Measurements from ENCODE around the gene MOCS3. TPM values are rescaled to one million over a fixed set of nuclear protein-coding genes. Genes with fewer than 3 reads are reported as not detected.

The MOCS3 gene
- total RNA-seq, 1 donor from 2014 or later, result 5.6 TPM

DNA sequence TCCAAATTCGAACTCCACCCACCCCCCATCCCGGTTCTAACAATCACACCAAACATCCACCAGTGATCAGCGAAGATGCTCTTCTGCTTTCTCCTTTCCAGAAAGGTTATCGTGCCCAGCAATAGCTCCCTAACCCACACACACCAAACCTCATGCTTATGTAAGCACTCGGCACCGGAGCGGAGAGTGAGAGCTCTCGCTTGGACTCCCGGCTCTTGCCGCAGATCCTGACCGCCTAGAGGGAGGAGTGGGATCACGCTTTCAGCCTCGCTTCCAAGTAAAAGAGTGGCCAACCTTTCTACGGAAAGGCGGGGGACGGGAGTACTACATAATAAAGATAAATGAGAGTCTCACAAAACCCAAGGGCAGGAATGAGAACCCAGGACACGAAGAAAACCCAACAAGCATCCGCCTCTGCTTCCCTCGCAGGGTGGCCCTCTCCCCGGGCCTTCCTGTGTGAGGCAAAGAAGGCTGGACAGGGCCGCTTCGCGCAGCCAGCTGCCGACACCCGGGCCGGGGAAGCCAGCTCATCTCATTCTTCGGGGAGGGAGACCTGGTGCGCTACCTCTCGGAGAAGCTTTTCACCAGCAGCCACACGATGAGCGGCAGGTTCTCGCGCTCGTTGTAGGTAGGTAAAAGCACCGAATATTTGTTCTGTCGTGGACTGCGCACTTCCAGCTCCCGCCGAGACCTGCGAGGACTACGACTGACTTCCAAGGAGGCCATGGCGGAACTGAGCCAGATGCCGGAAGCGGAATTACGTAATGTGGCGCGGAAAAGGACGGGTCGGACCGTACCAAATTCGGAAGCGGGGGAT is 612 bp upstream of the MOCS3 start, which contains the start of gene DPM1:
DPM1 (minus strand) TSS at position 735 of the 817 bp plus-strand sequence; CDS start at position 726, 9 bp downstream.
- Mint-ChIP-seq H3K36me3 (peaks cover 11% of the 10 kb centered on the region), H3K27ac (peak within 1 kb of the TSS; percentile 100), H3K4me1 (peaks cover 32% of the 10 kb centered on the region), H3K9me3 (no peaks in the 10 kb centered on the region), H3K4me3 (peak within 1 kb of the TSS; percentile 100), H3K27me3 (ENCODE audit: insufficient read depth, low read depth) (peaks cover 4% of the 10 kb centered on the region)
- Histone ChIP-seq H3K4me1 (peaks cover 13% of the 10 kb centered on the region), H4K20me1 (ENCODE audit: low read depth) (peaks cover 67% of the 10 kb centered on the region), H3F3A (ENCODE audit: low read depth) (peaks cover 5% of the 10 kb centered on the region), H3K36me3 (peaks cover 4% of the 10 kb centered on the region), H3K9me3 (ENCODE audit: low read depth) (no peaks in the 10 kb centered on the region), H3K4me2 (peak within 1 kb of the TSS; percentile 92), H3K9ac (peak within 1 kb of the TSS; percentile 98), H3K27me3 (no peaks in the 10 kb centered on the region), H2AFZ (replicated peaks) (peak within 1 kb of the TSS; percentile 98), H3K27ac (peak within 1 kb of the TSS; percentile 96), H3K79me2 (ENCODE audit: low read depth) (peaks cover 87% of the 10 kb centered on the region), H3K4me3 (peak within 1 kb of the TSS; percentile 94)
- peak; percentile 94 for DNase-seq (ENCODE audit: low spot score)
- TF ChIP-seq EZH2 (IDR thresholded peaks at IDR 0.05) (no peak), EZH2phosphoT487 (IDR thresholded peaks at IDR 0.05) (no peak)
- TF ChIP-seq, protein P1, sequence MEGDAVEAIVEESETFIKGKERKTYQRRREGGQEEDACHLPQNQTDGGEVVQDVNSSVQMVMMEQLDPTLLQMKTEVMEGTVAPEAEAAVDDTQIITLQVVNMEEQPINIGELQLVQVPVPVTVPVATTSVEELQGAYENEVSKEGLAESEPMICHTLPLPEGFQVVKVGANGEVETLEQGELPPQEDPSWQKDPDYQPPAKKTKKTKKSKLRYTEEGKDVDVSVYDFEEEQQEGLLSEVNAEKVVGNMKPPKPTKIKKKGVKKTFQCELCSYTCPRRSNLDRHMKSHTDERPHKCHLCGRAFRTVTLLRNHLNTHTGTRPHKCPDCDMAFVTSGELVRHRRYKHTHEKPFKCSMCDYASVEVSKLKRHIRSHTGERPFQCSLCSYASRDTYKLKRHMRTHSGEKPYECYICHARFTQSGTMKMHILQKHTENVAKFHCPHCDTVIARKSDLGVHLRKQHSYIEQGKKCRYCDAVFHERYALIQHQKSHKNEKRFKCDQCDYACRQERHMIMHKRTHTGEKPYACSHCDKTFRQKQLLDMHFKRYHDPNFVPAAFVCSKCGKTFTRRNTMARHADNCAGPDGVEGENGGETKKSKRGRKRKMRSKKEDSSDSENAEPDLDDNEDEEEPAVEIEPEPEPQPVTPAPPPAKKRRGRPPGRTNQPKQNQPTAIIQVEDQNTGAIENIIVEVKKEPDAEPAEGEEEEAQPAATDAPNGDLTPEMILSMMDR (IDR thresholded peaks at IDR 0.05), result no peak

GRCh38 chr20:50959543-50960126 is 1.0 kb downstream of the MOCS3 start:
- TF ChIP-seq, protein P1 (IDR thresholded peaks at IDR 0.05), result no peak
- no peak for TF ChIP-seq EZH2 (IDR thresholded peaks at IDR 0.05)
- TF ChIP-seq EZH2phosphoT487 (IDR thresholded peaks at IDR 0.05), result no peak
- Mint-ChIP-seq H3K4me3 (peak overlapping the region; percentile 100), H3K27ac (no peak overlapping the region), H3K4me1 (peaks cover 32% of the 10 kb centered on the region), H3K9me3 (no peaks in the 10 kb centered on the region), H3K27me3 (ENCODE audit: insufficient read depth, low read depth) (peaks cover 4% of the 10 kb centered on the region), H3K36me3 (peaks cover 11% of the 10 kb centered on the region)
- no peak overlapping the region for H3K27ac ChIP-seq
- H3F3A ChIP-seq (ENCODE audit: low read depth), result peaks cover 5% of the 10 kb centered on the region
- H2AFZ ChIP-seq (replicated peaks), result no peak overlapping the region
- H3K27me3 ChIP-seq, result no peaks in the 10 kb centered on the region
- H3K36me3 ChIP-seq, result peaks cover 4% of the 10 kb centered on the region
- peaks cover 13% of the 10 kb centered on the region for H3K4me1 ChIP-seq
- no peak for DNase-seq (ENCODE audit: low spot score)
- H4K20me1 ChIP-seq (ENCODE audit: low read depth), result peaks cover 50% of the 10 kb centered on the region
- peaks cover 70% of the 10 kb centered on the region for H3K79me2 ChIP-seq (ENCODE audit: low read depth)
- H3K9me3 ChIP-seq (ENCODE audit: low read depth), result no peaks in the 10 kb centered on the region
- H3K4me3 ChIP-seq, result peak overlapping the region; percentile 94
- peak overlapping the region; percentile 98 for H3K9ac ChIP-seq
- H3K4me2 ChIP-seq, result peak overlapping the region; percentile 92

GRCh38 chr20:50967586-50967985 is 9.0 kb downstream of the MOCS3 start:
- Histone ChIP-seq H3K9ac (no peak overlapping the region), H3K27me3 (peaks cover 3% of the 10 kb centered on the region), H3K4me3 (peak overlapping the region; percentile 29), H3K27ac (peak overlapping the region; percentile 60), H3K79me2 (ENCODE audit: low read depth) (no peaks in the 10 kb centered on the region), H3K36me3 (no peaks in the 10 kb centered on the region), H3K4me2 (peak overlapping the region; percentile 73), H3K9me3 (ENCODE audit: low read depth) (no peaks in the 10 kb centered on the region), H3K4me1 (peaks cover 29% of the 10 kb centered on the region), H2AFZ (replicated peaks) (no peak overlapping the region), H4K20me1 (ENCODE audit: low read depth) (no peaks in the 10 kb centered on the region), H3F3A (ENCODE audit: low read depth) (peaks cover 25% of the 10 kb centered on the region)
- Mint-ChIP-seq H3K36me3 (no peaks in the 10 kb centered on the region), H3K4me1 (peaks cover 28% of the 10 kb centered on the region), H3K27me3 (ENCODE audit: insufficient read depth, low read depth) (peaks cover 12% of the 10 kb centered on the region), H3K4me3 (peak overlapping the region; percentile 33), H3K9me3 (no peaks in the 10 kb centered on the region), H3K27ac (peak overlapping the region; percentile 40)
- no peak for TF ChIP-seq EZH2phosphoT487 (IDR thresholded peaks at IDR 0.05)
- TF ChIP-seq, protein P1 (IDR thresholded peaks at IDR 0.05), result no peak
- no peak for TF ChIP-seq EZH2 (IDR thresholded peaks at IDR 0.05)
- DNase-seq (ENCODE audit: low spot score), result peak; percentile 92

All from neural progenitor cell (in vitro differentiated cells).